ENCODE results near the gene ALS2CL.

ALS2CL gene

GRCh38 chr3:46700772-46701171, 7.3 kb upstream of the ALS2CL start:
- peak in 1 of 2 donors; percentile 81 for DNase-seq
- TF ChIP-seq CTCF (IDR thresholded peaks at IDR 0.05) = no peak
- Histone ChIP-seq H3K36me3 (no peaks in the 10 kb centered on the region), H3K27ac (peak overlapping the region; percentile 29 to 44), H3K27me3 (no peaks in the 10 kb centered on the region), H3K9me3 (no peaks in the 10 kb centered on the region), H3K4me1 (peaks cover 7 to 47% (median 41%) of the 10 kb centered on the region in 4 donors), H3K4me3 (peak overlapping the region; percentile 47 to 57)
- intact Hi-C loops (cut with DNase I; ENCODE audit: low total_unique reads) = loop anchor here (10.0 kb wide), 2 partner anchors 154 to 294 kb away; no protein-coding TSS in a partner anchor

GRCh38 chr3:46699676-46700523, 6.4 kb upstream of the ALS2CL start:
- Histone ChIP-seq H3K27me3 (no peaks in the 10 kb centered on the region), H3K36me3 (no peaks in the 10 kb centered on the region), H3K27ac (peak overlapping the region; percentile 29), H3K9me3 (no peaks in the 10 kb centered on the region), H3K4me3 (no peak overlapping the region), H3K4me1 (peaks cover 8 to 55% (median 49%) of the 10 kb centered on the region in 4 donors)
- intact Hi-C loops (cut with DNase I; ENCODE audit: low total_unique reads) = loop anchor here (10.0 kb wide), 3 partner anchors 155 to 715 kb away; no protein-coding TSS in a partner anchor
- TF ChIP-seq CTCF (IDR thresholded peaks at IDR 0.05) = no peak
- peak; percentile 75 to 83 for DNase-seq

- peak; percentile 57 to 92 for DNase-seq
- no peaks in the 10 kb centered on the region for H3K9me3 ChIP-seq
- H3K4me3 ChIP-seq = no peak overlapping the region
- peak; percentile 22 to 45 for TF ChIP-seq CTCF (IDR thresholded peaks at IDR 0.05)
- peaks cover 8 to 79% (median 72%) of the 10 kb centered on the region in 4 donors for H3K4me1 ChIP-seq
- peak overlapping the region; percentile 94 to 97 for H3K27ac ChIP-seq
- intact Hi-C loops (cut with DNase I; ENCODE audit: low total_unique reads) = loop anchor here (10.0 kb wide), 1 partner anchor 711 kb away; no protein-coding TSS in a partner anchor
- H3K27me3 ChIP-seq = no peaks in the 10 kb centered on the region
- no peaks in the 10 kb centered on the region for H3K36me3 ChIP-seq
These were observed 2.7 kb upstream of the ALS2CL start for GRCh38 chr3:46695962-46696894.

- no peak overlapping the region for H3K4me3 ChIP-seq
- H3K9me3 ChIP-seq = no peaks in the 10 kb centered on the region
- no peaks in the 10 kb centered on the region for H3K27me3 ChIP-seq
- TF ChIP-seq CTCF (IDR thresholded peaks at IDR 0.05) = no peak
- peak; percentile 80 to 86 for DNase-seq
- no peaks in the 10 kb centered on the region for H3K36me3 ChIP-seq
- peak overlapping the region; percentile 94 to 97 for H3K27ac ChIP-seq
- intact Hi-C loops (cut with DNase I; ENCODE audit: low total_unique reads) = loop anchor here (10.0 kb wide), 1 partner anchor 711 kb away; no protein-coding TSS in a partner anchor
- peaks cover 8 to 79% (median 71%) of the 10 kb centered on the region in 4 donors for H3K4me1 ChIP-seq
These were observed 1.9 kb upstream of the ALS2CL start for GRCh38 chr3:46695177-46695961.

GRCh38 chr3:46694520-46694919, 1.0 kb upstream of the ALS2CL start:
- Histone ChIP-seq H3K4me1 (peaks cover 8 to 74% (median 66%) of the 10 kb centered on the region in 4 donors), H3K4me3 (no peak overlapping the region), H3K27me3 (no peaks in the 10 kb centered on the region), H3K36me3 (no peaks in the 10 kb centered on the region), H3K27ac (peak overlapping the region; percentile 94 to 97), H3K9me3 (no peaks in the 10 kb centered on the region)
- intact Hi-C loops (cut with DNase I; ENCODE audit: low total_unique reads) = loop anchor here (10.0 kb wide), 1 partner anchor 710 kb away; no protein-coding TSS in a partner anchor
- no peak for DNase-seq
- TF ChIP-seq CTCF (IDR thresholded peaks at IDR 0.05) = no peak
